MV-4-11 (cell line): Measurements from ENCODE around the gene LYST.

Experiments used
- DNase-seq: peaks from one replicate; lab custom pipeline; 2025; lab: John Stamatoyannopoulos, UW

Gene LYST

DNA sequence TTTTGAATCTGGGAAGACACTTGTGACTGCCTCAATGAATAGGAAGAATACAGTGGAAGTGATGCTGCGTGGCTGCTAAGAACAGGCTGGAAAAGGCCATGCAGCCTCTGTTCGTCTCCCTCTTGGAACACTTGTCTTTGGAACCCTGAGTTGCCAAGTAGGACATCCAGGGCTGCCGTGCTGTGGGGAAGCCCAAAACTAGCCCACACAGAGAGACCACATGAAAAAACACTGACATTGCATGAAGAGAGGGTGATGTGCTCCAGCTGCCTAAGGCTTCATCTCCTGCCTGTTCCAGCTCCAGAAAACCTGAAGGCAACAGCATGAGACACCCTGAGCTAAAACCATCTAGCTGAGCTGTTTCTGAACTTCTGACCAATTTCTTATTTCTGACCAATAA lies 156.0 kb downstream of the LYST start:
- DNase-seq = no peak

GRCh38 chr1:235709018-235709417 lies 157.7 kb downstream of the LYST start:
- DNase-seq = no peak

- no peak for DNase-seq
Measured at GRCh38 chr1:235708390-235708962, 158.2 kb downstream of the LYST start.

- DNase-seq = no peak
Measured at GRCh38 chr1:235703506-235703905, 163.2 kb downstream of the LYST start.

- DNase-seq = no peak
Measured at GRCh38 chr1:235702412-235702811, 164.3 kb downstream of the LYST start.

DNA sequence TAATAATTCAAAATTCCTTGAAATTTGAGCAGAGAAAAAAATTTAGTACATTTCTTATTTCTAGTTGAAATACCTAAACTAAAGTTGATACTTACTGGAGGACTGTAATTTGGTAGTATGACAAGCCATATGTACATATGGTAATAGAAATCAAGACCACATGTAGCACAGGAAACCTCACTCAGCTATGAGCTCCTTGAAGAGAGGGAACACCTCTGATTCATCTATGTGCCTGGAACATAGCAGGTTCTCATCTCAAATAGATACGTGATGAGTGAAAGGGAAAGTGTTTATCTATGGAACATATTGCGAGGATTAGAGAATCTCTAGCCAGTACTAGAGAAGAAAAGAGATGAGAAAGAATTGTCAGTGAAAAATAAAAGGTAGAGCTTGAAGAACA lies 169.2 kb downstream of the LYST start:
- no peak for DNase-seq

DNA sequence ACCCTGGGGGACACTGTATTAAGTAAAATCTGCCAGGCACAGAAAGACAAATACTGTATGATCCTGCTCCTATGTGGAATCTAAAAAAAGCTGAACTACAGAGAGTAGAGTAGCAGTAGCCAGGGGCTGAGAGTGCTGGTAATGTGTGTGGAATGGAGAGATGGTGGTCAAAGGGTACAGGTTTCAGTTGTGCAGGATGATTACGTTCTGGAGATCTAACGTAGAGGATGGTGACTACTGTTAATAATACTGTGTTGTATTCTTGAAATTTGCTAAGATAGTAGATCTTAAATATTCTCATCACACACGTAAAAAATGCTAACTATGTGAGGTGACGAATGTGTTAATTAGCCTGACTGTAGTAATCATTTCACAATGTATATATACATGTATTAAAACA lies 177.3 kb downstream of the LYST start:
- no peak for DNase-seq

- DNase-seq = no peak
Measured at GRCh38 chr1:235688096-235688495, 178.6 kb downstream of the LYST start.

DNA sequence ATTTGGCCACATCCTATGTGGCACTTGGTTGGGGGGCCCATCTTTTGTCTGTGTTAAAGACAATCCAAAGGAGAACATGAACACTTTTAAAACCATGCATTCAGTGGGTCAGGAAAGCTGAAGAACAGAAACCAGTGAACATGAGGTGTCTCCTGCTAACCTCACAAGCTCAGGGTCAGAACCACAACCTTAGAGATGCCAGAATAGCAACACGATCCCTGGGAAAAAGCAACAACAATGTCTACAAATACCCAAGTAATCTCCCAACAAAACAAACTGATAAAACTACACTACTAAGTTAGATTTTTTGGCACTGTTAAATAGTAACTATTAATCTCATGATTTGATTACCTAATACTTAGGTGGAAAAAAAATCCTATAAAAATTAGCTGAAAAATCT lies 183.1 kb downstream of the LYST start:
- no peak for DNase-seq

DNA sequence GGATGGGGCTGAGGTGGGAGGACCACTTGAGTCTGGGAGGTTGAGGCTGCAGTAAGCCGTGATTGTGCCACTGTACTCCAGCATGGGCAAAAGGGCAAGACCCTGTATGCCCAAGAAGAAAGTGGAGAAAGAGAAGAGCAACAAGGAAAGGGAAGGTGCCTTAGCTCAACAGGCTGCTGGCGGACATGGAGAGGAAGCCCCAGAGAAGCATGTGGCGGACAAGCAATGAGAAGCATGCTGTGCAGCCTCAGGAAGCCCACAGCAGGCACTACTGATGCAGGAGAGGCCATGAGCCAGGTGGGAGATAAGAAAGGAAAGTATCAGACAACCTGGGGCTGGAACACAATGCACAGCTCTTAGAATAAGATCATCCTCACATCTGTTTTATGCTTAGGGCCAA lies 184.5 kb downstream of the LYST start:
- no peak for DNase-seq

DNA sequence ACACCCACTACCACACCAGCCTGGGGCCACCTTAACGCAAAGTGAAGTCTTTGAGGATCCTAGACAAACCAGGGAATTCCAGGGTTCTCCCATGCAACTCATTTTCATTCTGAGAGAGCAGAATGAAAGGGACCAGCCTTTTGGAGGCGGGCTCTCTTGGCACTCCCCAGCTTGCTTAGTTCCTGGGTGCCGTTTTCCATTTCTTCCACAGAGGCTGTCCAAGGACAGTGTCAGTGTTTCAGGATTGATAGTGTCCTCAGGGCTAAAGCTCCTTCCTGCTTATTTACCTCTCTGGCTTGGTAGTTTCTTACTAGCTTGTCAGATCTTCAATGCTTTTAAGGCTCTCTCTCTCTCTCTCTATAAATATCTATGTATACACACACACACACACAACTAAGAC lies 187.1 kb downstream of the LYST start:
- DNase-seq = no peak

DNA sequence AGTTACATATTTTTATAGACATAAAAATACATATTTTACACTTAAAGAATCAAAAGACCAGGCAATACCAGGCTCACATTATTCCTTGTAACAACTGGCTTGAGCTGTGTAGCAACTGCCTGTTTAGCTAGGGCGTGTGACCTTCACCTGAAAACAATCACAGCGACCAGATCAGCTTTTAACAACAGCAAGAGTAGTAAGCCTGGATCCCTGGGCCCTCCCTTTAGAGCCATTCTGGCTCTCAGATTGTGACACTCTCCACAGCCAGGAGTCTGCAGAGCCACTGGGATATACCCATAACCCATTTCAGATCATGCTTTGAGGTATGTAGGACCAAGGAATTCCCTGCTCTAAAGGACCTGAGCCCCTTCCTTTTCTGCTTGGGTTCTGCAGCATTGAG lies 187.7 kb downstream of the LYST start:
- DNase-seq = no peak

DNA sequence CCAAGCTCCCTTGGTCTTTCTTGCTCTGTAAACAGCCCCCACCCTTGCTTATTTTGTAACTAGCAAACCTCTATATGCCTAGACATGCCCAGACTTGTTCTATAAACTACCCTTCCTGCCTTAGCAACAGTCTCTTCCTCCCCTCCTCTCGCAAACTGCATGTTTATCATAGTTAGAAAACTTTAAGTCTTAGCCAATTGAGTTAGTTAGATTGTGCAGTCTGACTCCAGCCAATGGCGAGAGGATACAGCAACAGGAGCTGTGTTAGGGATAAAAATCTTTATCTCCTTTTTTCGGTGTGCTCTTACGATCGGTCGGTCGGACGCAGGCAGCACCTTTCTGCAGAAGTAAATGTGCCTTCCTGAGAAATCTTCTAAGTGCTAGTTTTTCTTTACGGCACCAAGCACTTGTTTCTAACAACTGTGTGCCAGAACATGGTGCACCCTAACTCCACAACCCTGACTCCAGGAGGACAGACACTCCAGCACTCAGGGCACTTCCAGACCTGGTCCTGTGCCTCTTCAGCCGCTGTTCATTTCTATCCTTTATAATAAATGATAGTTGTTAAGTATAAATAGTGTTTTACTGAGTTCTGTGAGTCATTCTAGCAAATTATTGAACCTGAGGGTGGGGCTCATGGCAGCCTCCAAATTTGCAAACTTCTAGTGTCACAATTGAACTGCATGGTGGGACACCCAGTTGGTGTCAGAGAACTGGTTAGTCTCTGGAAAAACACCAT lies 191.4 kb downstream of the LYST start:
- DNase-seq = peak; percentile 17

GRCh38 chr1:235673981-235674380 lies 192.7 kb downstream of the LYST start:
- no peak for DNase-seq

DNA sequence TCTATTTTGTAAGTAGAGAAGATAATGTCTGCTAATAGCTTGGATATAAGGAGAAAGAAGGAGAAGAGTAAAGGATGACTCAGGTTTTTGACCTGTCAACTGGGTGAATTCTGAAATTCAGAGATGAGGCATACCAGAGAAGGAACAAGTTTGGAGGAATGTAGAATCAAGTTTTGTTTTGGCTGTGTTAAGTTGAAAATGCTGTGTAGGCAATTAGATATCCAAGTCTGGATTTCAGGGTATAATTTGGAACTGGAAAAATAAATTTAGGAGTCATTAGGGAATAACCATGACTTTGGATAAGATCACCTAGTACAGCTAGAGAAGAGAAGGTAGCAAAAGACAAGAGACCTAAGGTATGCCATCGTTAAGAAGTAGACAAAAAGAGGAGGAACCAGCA lies 194.7 kb downstream of the LYST start:
- DNase-seq = no peak

DNA sequence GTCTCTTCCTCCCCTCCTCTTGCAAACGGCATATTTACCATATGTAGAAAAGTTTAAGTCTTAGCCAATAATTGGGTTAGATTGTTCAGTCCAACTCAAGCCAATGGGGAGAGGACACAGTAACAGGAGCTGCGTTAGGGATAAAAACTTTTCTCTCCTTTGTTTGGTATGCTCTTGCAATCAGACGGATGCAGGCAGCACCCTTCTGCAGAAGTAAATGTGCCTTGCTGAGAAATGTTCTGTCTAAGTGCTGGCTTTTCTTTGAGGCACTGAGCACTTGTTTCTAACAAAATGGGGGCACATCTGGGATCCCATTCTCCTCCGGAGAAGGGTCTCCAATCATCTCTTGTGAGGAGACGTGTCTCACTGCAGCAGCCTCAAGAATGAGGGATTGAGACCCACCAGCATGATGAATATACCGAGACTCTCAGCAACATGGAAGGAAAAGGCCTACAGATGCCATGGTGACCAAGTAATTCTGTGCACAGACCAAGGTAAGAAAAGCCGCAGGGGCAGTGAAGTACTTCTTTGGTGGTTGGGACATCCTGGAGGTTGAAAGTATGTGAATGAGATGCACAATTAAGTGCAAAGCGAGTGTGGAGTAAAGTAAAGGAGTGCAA lies 196.4 kb downstream of the LYST start:
- peak; percentile 24 for DNase-seq

DNA sequence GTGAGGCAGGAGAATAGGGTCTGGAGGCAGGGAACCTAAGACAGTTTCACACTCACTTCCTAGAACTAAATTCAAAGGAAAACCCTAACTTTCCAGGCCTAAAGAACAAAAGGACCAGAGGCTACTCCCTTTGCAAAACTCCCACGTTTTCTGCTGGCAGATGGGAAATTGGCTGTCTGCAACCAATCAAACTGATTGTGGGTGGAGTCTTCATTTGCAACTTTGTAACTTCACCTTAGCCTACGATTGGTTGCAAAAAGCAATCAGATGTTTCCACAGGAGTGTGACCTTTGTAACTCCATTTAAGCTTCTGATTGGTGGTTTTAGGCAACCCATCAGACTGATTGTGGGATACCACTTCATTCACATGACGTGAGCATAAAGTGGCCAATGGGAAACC lies 197.4 kb downstream of the LYST start:
- no peak for DNase-seq

- DNase-seq = no peak
Measured at GRCh38 chr1:235663628-235664027, 203.1 kb downstream of the LYST start.

GRCh38 chr1:235661568-235661967 lies 205.1 kb downstream of the LYST start:
- DNase-seq = no peak

GRCh38 chr1:235659186-235659771 lies 207.4 kb downstream of the LYST start:
- no peak for DNase-seq

- no peak for DNase-seq
Measured at GRCh38 chr1:235657747-235658526, 208.8 kb downstream of the LYST start.

GRCh38 chr1:235657269-235657668 lies 209.4 kb downstream of the LYST start:
- DNase-seq = no peak
